Adrenal gland (tissue), 12 donors: ENCODE results near the gene SPSB4. TPM values are rescaled to one million over a fixed set of nuclear protein-coding genes. Genes with fewer than 3 reads are reported as not detected.

Source experiments
- DNase-seq, 7 donors: peaks; one replicate each; pipeline ENCODE4 v3.0.0-alpha.2; 2019 to 2020
- H3K27ac ChIP-seq, 5 donors: fragments of 200-600 bp; sonication (generic) in 4 of 5; 1 replicate in 3 of 5; 2 replicates in 2 of 5; pipeline versions ENCODE4 v1.5.1 to v1.8.0; 2016 to 2020; ENCODE audit warnings: mild to moderate bottlenecking in 1 of 5
- H3K27me3 ChIP-seq: fragments of 200-600 bp; 2 replicates; pipeline ENCODE4 v1.8.0; 2021
- H3K36me3 ChIP-seq, 2 donors: fragments of 200-600 bp; replicated peaks in 1 of 2; 1 replicate in 1 of 2; 2 replicates in 1 of 2; pipeline versions ENCODE4 v1.5.1 to v1.8.0; 2018 to 2022
- H3K4me1 ChIP-seq, 2 donors: fragments of 200-600 bp; replicated peaks in 1 of 2; 1 replicate in 1 of 2; 2 replicates in 1 of 2; pipeline versions ENCODE4 v1.5.1 to v1.8.0; 2018 to 2021
- H3K4me3 ChIP-seq, 4 donors: fragments of 200-600 bp; sonication (generic) in 3 of 4; one replicate each; pipeline ENCODE4 v1.5.1; 2016 to 2018
- H3K9me3 ChIP-seq, 3 donors: fragments of 200-600 bp; sonication (generic) in 1 of 3; replicated peaks in 1 of 3; 1 replicate in 2 of 3; 2 replicates in 1 of 3; pipeline versions ENCODE4 v1.5.1 to v1.8.0; 2016 to 2021
- POLR2A ChIP-seq, 2 donors: fragments of 450-650 bp; IDR thresholded peaks; one replicate each; pipeline ENCODE4 v1.6.1; 2017; ENCODE audit warnings: antibody characterized with exemption in 2 of 2, mild to moderate bottlenecking in 2 of 2, moderate library complexity in 1 of 2
- WGBS, 4 donors: extraction: QIAGEN DNeasy Blood & Tissue Kit in 2 of 4; methylation state at CpG; one replicate each; pipeline versions ENCODE4 v1.1.5 to v1.1.7; 2013 to 2017; 5-methylcytosine and 5-hydroxymethylcytosine counted together
- intact Hi-C, 2 donors: fragments of 100-400 bp; cut with DNase I; formaldehyde crosslinking; loops; one replicate each; pipeline versions ENCODE4 v1.14.1 to v1.15.0; 2022 to 2023
- polyA plus RNA-seq, 3 donors: library from polyadenylated mRNA; stranded (reverse); fragments of 200-250 nt in 2 of 3; fragments of 350-450 nt in 1 of 3; fragmentation: Illumina TruSeq in 1 of 3; extraction: RNeasy Lipid Tissue Mini Kit (QIAGEN cat#74804) in 1 of 3; gene quantifications; one replicate each; pipeline ENCODE4 v1.2.3, GENCODE V29; 2013 to 2014
- total RNA-seq, 9 donors: library from RNA; depleted of rRNA in 4 of 9; stranded (reverse); fragments of >200 nt in 4 of 9; fragments of 120-200 nt in 1 of 9; fragmentation: NEBNext Ultra II Directional in 1 of 9; extraction: Animal tissue kit (Norgen Biotek cat#: 25700) in 1 of 9; gene quantifications; one replicate each; pipeline versions ENCODE4 v1.1.0 to v1.2.4, GENCODE V29; 2013 to 2023
- TF ChIP-seq, protein P1 (sequence below), 6 experiments: fragments of 450-650 bp in 4 of 6; fragments of 200-600 bp in 2 of 6; sonication (generic) in 1 of 6; IDR thresholded peaks; 1 replicate in 5 of 6; 2 replicates in 1 of 6; pipeline versions ENCODE4 v1.5.1 to v1.8.0; 2016 to 2021; ENCODE audit warnings: antibody characterized with exemption in 6 of 6, mild to moderate bottlenecking in 2 of 6, moderate library complexity in 1 of 6
- donor health status: healthy with polysubstance abuse.
- donor health status: Bipolar disorder and iron deficiency.
- donor health status: DM: yes; HTN: yes; CAD: no.
- donor health status: DM: no; HTN: no; CAD: no.
- donor health status: DM: no; HTN: no; CAD: no.
- donor health status: DM: yes; HTN: yes; CAD: no.

Gene SPSB4
- total and polyA plus RNA-seq, 12 donors: 0.18 to 4.0 (median 1.1) TPM; not detected in 1

DNA sequence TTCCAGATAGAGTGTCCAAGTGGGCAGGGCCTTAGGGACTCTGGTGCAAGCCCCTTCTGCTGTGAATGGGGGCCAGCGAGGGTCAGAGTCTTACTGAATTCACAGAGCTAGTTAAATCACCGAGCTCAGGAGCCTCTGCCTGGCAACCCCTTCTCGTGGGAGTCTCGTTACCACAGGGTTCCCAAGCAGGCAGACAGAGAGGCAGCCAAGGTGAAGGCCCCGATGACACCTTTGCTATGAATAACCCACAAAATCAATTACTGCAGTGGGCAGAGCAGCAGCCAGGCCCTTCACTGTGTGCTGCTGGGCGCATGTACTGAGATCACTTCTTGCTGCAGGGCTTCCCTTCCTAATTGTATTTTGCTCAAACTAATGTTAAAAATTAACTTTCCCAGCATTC lies 56.9 kb downstream of the SPSB4 start:
- 79 to 87% (median 83%) methylated on average over 4 to 6 of the region's 6 CpGs for WGBS, 4 donors

DNA sequence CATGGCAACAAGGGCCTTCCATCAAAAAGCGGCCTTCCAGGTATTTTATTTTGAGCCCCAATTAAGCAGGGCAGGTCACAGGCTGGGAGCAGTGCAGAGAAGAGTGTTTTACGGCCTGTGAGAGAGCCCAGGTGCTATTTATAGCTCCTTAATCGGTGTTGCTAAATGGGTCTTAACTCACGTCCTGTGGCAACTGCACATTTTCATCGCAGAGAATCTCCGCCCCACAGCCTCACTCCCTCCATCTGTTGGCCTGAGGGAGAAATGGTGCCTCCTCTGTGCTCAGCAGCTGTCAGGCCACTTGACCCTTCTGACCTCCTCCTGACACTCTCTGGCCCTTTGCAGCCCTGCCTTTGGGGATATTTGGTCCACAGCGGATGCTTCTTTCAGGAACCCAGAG lies 58.6 kb downstream of the SPSB4 start:
- DNase-seq: peak in 1 of 7 donors; percentile 69
- Histone ChIP-seq H3K27me3 (no peaks in the 10 kb centered on the region), H3K4me1 (no peaks in the 10 kb centered on the region), H3K4me3 (no peak overlapping the region), H3K36me3 (no peaks in the 10 kb centered on the region), H3K9me3 (no peaks in the 10 kb centered on the region), H3K27ac (peak overlapping the region in 1 of 5 donors; percentile 52)
- no peak for TF ChIP-seq POLR2A (IDR thresholded peaks at IDR 0.05)
- TF ChIP-seq, protein P1, sequence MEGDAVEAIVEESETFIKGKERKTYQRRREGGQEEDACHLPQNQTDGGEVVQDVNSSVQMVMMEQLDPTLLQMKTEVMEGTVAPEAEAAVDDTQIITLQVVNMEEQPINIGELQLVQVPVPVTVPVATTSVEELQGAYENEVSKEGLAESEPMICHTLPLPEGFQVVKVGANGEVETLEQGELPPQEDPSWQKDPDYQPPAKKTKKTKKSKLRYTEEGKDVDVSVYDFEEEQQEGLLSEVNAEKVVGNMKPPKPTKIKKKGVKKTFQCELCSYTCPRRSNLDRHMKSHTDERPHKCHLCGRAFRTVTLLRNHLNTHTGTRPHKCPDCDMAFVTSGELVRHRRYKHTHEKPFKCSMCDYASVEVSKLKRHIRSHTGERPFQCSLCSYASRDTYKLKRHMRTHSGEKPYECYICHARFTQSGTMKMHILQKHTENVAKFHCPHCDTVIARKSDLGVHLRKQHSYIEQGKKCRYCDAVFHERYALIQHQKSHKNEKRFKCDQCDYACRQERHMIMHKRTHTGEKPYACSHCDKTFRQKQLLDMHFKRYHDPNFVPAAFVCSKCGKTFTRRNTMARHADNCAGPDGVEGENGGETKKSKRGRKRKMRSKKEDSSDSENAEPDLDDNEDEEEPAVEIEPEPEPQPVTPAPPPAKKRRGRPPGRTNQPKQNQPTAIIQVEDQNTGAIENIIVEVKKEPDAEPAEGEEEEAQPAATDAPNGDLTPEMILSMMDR (IDR thresholded peaks at IDR 0.05): no peak
- 62 to 77% (median 71%) methylated on average over 7 of the region's 7 CpGs for WGBS, 4 donors
- intact Hi-C loops: loop anchor here (5.0 to 10.0 kb wide), 2 partner anchors 107 to 195 kb away; no protein-coding TSS in a partner anchor

More for the DNA sequence above, 56.9 kb downstream of the SPSB4 start:
- H3K4me1 ChIP-seq: no peaks in the 10 kb centered on the region
- DNase-seq: peak in 1 of 7 donors; percentile 86
- H3K36me3 ChIP-seq: no peaks in the 10 kb centered on the region
- H3K27ac ChIP-seq: peak overlapping the region in 1 of 5 donors; percentile 30
- H3K9me3 ChIP-seq: no peaks in the 10 kb centered on the region
- H3K4me3 ChIP-seq: no peak overlapping the region
- intact Hi-C loops: loop anchor here (5.0 to 10.0 kb wide), 2 partner anchors 106 to 193 kb away; no protein-coding TSS in a partner anchor
- TF ChIP-seq, protein P1 (IDR thresholded peaks at IDR 0.05): no peak
- TF ChIP-seq POLR2A (IDR thresholded peaks at IDR 0.05): no peak
- no peaks in the 10 kb centered on the region for H3K27me3 ChIP-seq

DNA sequence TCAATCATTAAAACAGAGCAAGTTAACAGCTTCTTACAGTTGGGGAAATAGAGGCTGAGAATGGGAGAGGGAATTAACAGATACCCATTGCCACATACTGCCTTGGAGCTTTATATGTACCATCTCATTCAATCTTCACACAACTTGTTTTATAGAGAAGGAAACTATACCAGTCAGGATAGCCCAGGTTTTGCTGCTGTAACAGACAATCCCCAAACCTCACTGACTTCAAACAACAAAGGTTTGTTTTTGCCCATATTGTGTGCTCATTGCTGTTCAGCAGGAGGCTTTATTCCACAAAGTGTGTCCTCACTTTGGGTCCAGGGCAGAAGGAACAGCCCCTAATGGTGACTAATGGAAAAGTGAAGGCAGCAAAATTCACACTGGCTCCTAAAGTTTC lies 59.2 kb downstream of the SPSB4 start:
- TF ChIP-seq, protein P1 (IDR thresholded peaks at IDR 0.05): no peak
- TF ChIP-seq POLR2A (IDR thresholded peaks at IDR 0.05): no peak
- DNase-seq: no peak
- Histone ChIP-seq H3K36me3 (no peaks in the 10 kb centered on the region), H3K4me3 (no peak overlapping the region), H3K27me3 (no peaks in the 10 kb centered on the region), H3K9me3 (no peaks in the 10 kb centered on the region), H3K4me1 (no peaks in the 10 kb centered on the region), H3K27ac (no peak overlapping the region)
- intact Hi-C loops: no loop called here

DNA sequence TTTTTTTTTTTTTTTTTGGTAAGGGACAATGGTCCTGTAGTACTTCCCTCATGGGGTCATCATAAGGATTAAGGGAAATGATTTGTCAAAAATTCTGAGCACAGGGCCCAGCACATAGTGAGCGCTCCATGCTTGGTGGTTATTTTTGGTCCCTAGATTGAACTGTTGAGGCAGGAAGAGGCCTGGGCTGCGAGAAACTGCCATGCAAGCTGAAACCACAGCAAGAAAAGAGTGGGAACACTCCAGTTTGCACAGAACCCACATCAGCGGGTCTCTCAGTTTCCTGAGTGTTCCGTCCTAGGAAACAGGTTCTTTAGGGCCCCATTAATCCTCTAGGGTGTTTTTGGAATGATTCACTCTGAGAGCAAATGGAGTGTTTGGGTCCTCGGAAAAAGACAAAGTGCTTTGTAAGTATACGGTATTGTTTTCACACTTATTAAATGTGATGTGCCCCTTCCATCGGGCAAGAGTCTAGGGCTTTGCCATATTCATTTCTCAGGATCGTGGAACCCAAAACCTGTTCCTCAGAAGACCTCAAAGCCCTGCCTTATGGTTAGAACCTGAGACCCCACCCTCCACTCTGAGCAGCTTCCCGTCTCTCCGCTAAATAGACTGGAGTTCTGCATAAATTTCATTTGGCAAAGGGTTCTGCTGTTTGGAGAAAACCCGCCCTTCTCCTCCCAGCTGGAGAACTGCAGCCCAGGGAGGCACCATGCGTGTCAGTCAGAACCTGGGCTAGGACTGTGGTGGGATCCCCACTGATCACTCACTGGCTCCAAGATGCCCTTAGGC lies 60.4 kb downstream of the SPSB4 start:
- WGBS, 4 donors: 85 to 94% (median 89%) methylated on average over 10 to 12 of the region's 12 CpGs
- TF ChIP-seq, protein P1 (IDR thresholded peaks at IDR 0.05): no peak
- TF ChIP-seq POLR2A (IDR thresholded peaks at IDR 0.05): no peak

More for the DNA sequence above, 60.4 kb downstream of the SPSB4 start:
- Histone ChIP-seq H3K4me1 (no peaks in the 10 kb centered on the region), H3K9me3 (no peaks in the 10 kb centered on the region), H3K4me3 (no peak overlapping the region), H3K36me3 (no peaks in the 10 kb centered on the region), H3K27ac (no peak overlapping the region), H3K27me3 (no peaks in the 10 kb centered on the region)
- intact Hi-C loops: no loop called here
- no peak for DNase-seq
